ENCODE data around the gene ACLY.
"Not testable (repeated sequence)": the region's sequence is repeated elsewhere in the genome, so short reads cannot be mapped to it uniquely, and the experiment has no call there.

Gene ACLY

GRCh38 chr17:41939044-41939692, 20.4 kb upstream of the ACLY start:
- DNase-seq: no peak

GRCh38 chr17:41937970-41938954, 19.5 kb upstream of the ACLY start:
- DNase-seq: no peak

GRCh38 chr17:41935641-41936040, 16.9 kb upstream of the ACLY start:
- DNase-seq: no peak

- DNase-seq: no peak
These were observed 14.2 kb upstream of the ACLY start for GRCh38 chr17:41932816-41933389.

GRCh38 chr17:41931715-41932114, 13.0 kb upstream of the ACLY start:
- DNase-seq: not testable (repeated sequence)

GRCh38 chr17:41930833-41931156, 12.0 kb upstream of the ACLY start:
- not testable (repeated sequence) for DNase-seq

GRCh38 chr17:41930009-41930832, 11.5 kb upstream of the ACLY start, which contains the start of gene ODAD4:
Gene ODAD4 (plus strand): TSS chr17:41930617. CDS start chr17:41930724, 107 bp downstream.
- peak; percentile 88 for DNase-seq

GRCh38 chr17:41928693-41929251, 10.0 kb upstream of the ACLY start:
- no peak for DNase-seq

- no peak for DNase-seq
These were observed 7.3 kb upstream of the ACLY start for GRCh38 chr17:41925991-41926590.

GRCh38 chr17:41920580-41920955, 1.8 kb upstream of the ACLY start:
- no peak for DNase-seq

GRCh38 chr17:41919840-41920579, 1.3 kb upstream of the ACLY start:
- DNase-seq: no peak

GRCh38 chr17:41919165-41919817, 540 bp upstream of the ACLY start:
- DNase-seq: no peak

- DNase-seq: peak; percentile 19
These were observed 955 bp downstream of the ACLY start for GRCh38 chr17:41917679-41918313.

GRCh38 chr17:41917192-41917591, 1.6 kb downstream of the ACLY start:
- no peak for DNase-seq

GRCh38 chr17:41915566-41915965, 3.2 kb downstream of the ACLY start:
- DNase-seq: no peak

- no peak for DNase-seq
These were observed 3.7 kb downstream of the ACLY start for GRCh38 chr17:41915020-41915419.

- DNase-seq: no peak
These were observed 4.4 kb downstream of the ACLY start for GRCh38 chr17:41914358-41914766.

- no peak for DNase-seq
These were observed 5.0 kb downstream of the ACLY start for GRCh38 chr17:41913798-41914197.

GRCh38 chr17:41912925-41913324, 5.8 kb downstream of the ACLY start:
- no peak for DNase-seq

GRCh38 chr17:41910701-41911391, 7.9 kb downstream of the ACLY start:
- no peak for DNase-seq

Measured in activated gamma-delta T cell (primary cell).